K562 (cell line): ENCODE measurements around the gene C12orf60. TPM values are rescaled to one million over a fixed set of nuclear protein-coding genes. Genes with fewer than 3 reads are reported as not detected.

Experiments used
- ATAC-seq: fragments of 200-7000 bp; cut with Tn5 transposase; 3 replicates; pipeline ENCODE4 v1.9.1; 2020; ENCODE audit warnings: moderate library complexity
- BruUV-seq: library from RNA; stranded (reverse); fragments of 400-500 nt; replicated peaks from 2 replicates; lab custom pipeline; 2021; lab: Mats Ljungman, UMichigan
- CTCF ChIA-PET: fragments of 300-600 bp; formaldehyde crosslinking; extraction: SDS; loops from one replicate; lab custom pipeline; 2021; ENCODE audit warnings: low intra/inter-chr PET ratio; lab: Yijun Ruan, JAX
- POLR2A ChIA-PET: fragments of 300-600, 350-650 bp; sonication (Branson Sonifier 250); formaldehyde crosslinking; extraction: SDS; loops from one replicate; lab custom pipeline; 2021; ENCODE audit warnings: antibody characterized with exemption, inconsistent platforms; lab: Yijun Ruan, JAX
- DNase-seq, 4 experiments: peaks; one replicate each; pipeline versions ENCODE4 v3.0.0 to v3.0.0-alpha.2; 2011 to 2018; ENCODE audit warnings: low spot score in 3 of 4, mixed read lengths in 3 of 4; ENCODE audit errors: extremely low read depth in 1 of 4
- FAIRE-seq: peaks from 2 replicates; lab custom pipeline; 2011; peaks lifted over from hg19 to GRCh38; lab: Jason Lieb, UNC
- H2AFZ ChIP-seq: 2 replicates; pipeline ENCODE4 v1.6.0; 2011; ENCODE audit warnings: low read depth, low read length, control low read depth, inconsistent platforms
- H3K27ac ChIP-seq: fragments of 200-600 bp; 3 replicates; pipeline ENCODE4 v1.8.0; 2011; ENCODE audit warnings: low read depth, mild to moderate bottlenecking, control low read depth, inconsistent platforms, low read length, moderate library complexity, mixed read lengths; ENCODE audit errors: extremely low read depth
- H3K27me3 ChIP-seq, 2 experiments: fragments of 300-600 bp in 1 of 2; 2 replicates in 1 of 2; 3 replicates in 1 of 2; pipeline versions ENCODE4 v1.6.0 to v1.8.0; 2011; ENCODE audit warnings: inconsistent platforms in 2 of 2, low read length in 2 of 2, mild to moderate bottlenecking in 1 of 2, mixed read lengths in 1 of 2, moderate library complexity in 1 of 2; ENCODE audit not compliant: control insufficient read depth in 2 of 2, insufficient read depth in 2 of 2
- H3K36me3 ChIP-seq: fragments of 300-600 bp; 3 replicates; pipeline ENCODE4 v1.8.0; 2011; ENCODE audit warnings: mild to moderate bottlenecking, low read length, inconsistent platforms; ENCODE audit not compliant: control insufficient read depth, insufficient read depth
- H3K4me1 ChIP-seq, 2 experiments: fragments of 200-600 bp in 1 of 2; replicated peaks in 1 of 2; 2 replicates in 1 of 2; 3 replicates in 1 of 2; pipeline versions ENCODE4 v1.5.1 to v1.8.0; 2011; ENCODE audit warnings: inconsistent platforms in 2 of 2, low read length in 2 of 2, mild to moderate bottlenecking in 1 of 2, mixed read lengths in 1 of 2, moderate library complexity in 1 of 2; ENCODE audit not compliant: control insufficient read depth in 2 of 2, insufficient read depth in 2 of 2
- H3K4me2 ChIP-seq: 2 replicates; pipeline ENCODE4 v1.6.1; 2011; ENCODE audit warnings: low read length, control low read depth, inconsistent platforms, mixed read lengths; ENCODE audit not compliant: insufficient read depth
- H3K4me3 ChIP-seq: fragments of 200-600 bp; sonication (generic), shearing (Covaris generic); 2 replicates; pipeline ENCODE4 v1.5.1; 2016; ENCODE audit warnings: control low read depth, inconsistent platforms
- H3K79me2 ChIP-seq: fragments of 200-600 bp; 3 replicates; pipeline ENCODE4 v1.8.0; 2011; ENCODE audit warnings: low read length, inconsistent platforms; ENCODE audit not compliant: control insufficient read depth, insufficient read depth
- H3K9ac ChIP-seq, 2 experiments: 2 replicates each; pipeline versions ENCODE4 v1.6.0 to v1.6.1; 2011; ENCODE audit warnings: low read depth in 2 of 2, low read length in 2 of 2, control low read depth in 1 of 2, inconsistent platforms in 1 of 2, mild to moderate bottlenecking in 1 of 2, mixed read lengths in 1 of 2; ENCODE audit not compliant: insufficient read depth in 1 of 2
- H3K9me1 ChIP-seq: one replicate; pipeline ENCODE4 v1.6.0; 2011; ENCODE audit warnings: inconsistent platforms, mild to moderate bottlenecking, low read length, moderate library complexity; ENCODE audit not compliant: control insufficient read depth, insufficient read depth
- H3K9me3 ChIP-seq: replicated peaks from 2 replicates; pipeline ENCODE4 v1.5.1; 2011; ENCODE audit warnings: low read depth, low read length, inconsistent platforms; ENCODE audit not compliant: control insufficient read depth, insufficient read depth
- H4K20me1 ChIP-seq: replicated peaks from 2 replicates; pipeline ENCODE4 v1.6.1; 2011; ENCODE audit warnings: low read length, inconsistent platforms, mixed read lengths; ENCODE audit not compliant: control insufficient read depth, insufficient read depth
- BHLHE40 ChIP-seq: IDR thresholded peaks from 2 replicates; pipeline ENCODE4 v1.6.1; 2011; ENCODE audit warnings: low read length, improper control_type of control experiment
- MEF2D ChIP-seq: conservative IDR thresholded peaks from 2 replicates; pipeline ENCODE4 v1.6.1; 2016; ENCODE audit warnings: low read depth, missing genetic modification characterization, missing compliant biosample characterization
- MYBL2 ChIP-seq, 2 experiments: fragments of 450-650 bp in 1 of 2; sonication (generic) in 1 of 2; formaldehyde crosslinking in 1 of 2; IDR thresholded peaks; 2 replicates each; pipeline versions ENCODE4 v1.6.1 to v1.8.1; 2017 to 2022; ENCODE audit warnings: borderline replicate concordance in 1 of 2, inconsistent platforms in 1 of 2, low read depth in 1 of 2, mild to moderate bottlenecking in 1 of 2, missing genetic modification reagents in 1 of 2, moderate library complexity in 1 of 2
- SRSF1 ChIP-seq: fragments of 200-400 bp; formaldehyde crosslinking; IDR thresholded peaks from 2 replicates; pipeline ENCODE4 v1.6.1; 2017; ENCODE audit warnings: mild to moderate bottlenecking, low read depth, low read length, moderate library complexity
- ZNF224 ChIP-seq: sonication (generic); formaldehyde crosslinking; IDR thresholded peaks from 2 replicates; pipeline ENCODE4 v1.8.0; 2022; ENCODE audit warnings: mild to moderate bottlenecking, missing genetic modification reagents
- ZSCAN29 ChIP-seq: fragments of 450-650 bp; IDR thresholded peaks from 2 replicates; pipeline ENCODE4 v1.6.1; 2017
- WGBS: fragments of 100-300 bp; shearing (Covaris generic); methylation state at CpG from one replicate; pipeline ENCODE4 v1.1.6; 2016; ENCODE audit warnings: low coverage, mixed read lengths; ENCODE audit not compliant: insufficient coverage; ENCODE audit errors: missing lambda C conversion rate; 5-methylcytosine and 5-hydroxymethylcytosine counted together
- in situ Hi-C: fragments of 300-500 bp; cut with MboI; formaldehyde crosslinking; loops from 4 replicates; pipeline ENCODE4 v1.15.0; 2018; ENCODE audit warnings: inconsistent platforms, mixed read lengths
- intact Hi-C: fragments of 100-400 bp; cut with micrococcal nuclease; formaldehyde crosslinking; loops from 2 replicates; pipeline ENCODE4 v1.14.2; 2022
- polyA plus RNA-seq, 8 experiments: library from polyadenylated mRNA; depleted of rRNA in 4 of 8; stranded (reverse) in 5 of 8; unstranded in 3 of 8; fragments of >200 nt; fragmentation: Nextera tagmentation in 2 of 8; fragmentation: Illumina TruSeq in 1 of 8; extraction: Ambion mirVana in 2 of 8; extraction: Trizol in 1 of 8; gene quantifications; 2 replicates each; pipeline versions ENCODE4 v1.2.1 to v1.2.3, GENCODE V29; 2011 to 2014; ENCODE audit warnings: inconsistent platforms in 1 of 8, missing spikeins in 1 of 8
- total RNA-seq, 7 experiments: library from RNA; depleted of rRNA in 6 of 7; stranded (reverse); fragments of >200 nt in 6 of 7; fragmentation: Illumina TruSeq in 2 of 7; extraction: Trizol in 2 of 7; gene quantifications; 2 replicates each; pipeline versions ENCODE4 v1.2.1 to v1.2.3, GENCODE V29; 2011 to 2021; ENCODE audit warnings: low replicate concordance in 1 of 7
- TF ChIP-seq, protein P1 (sequence below): sonication (generic); formaldehyde crosslinking; IDR thresholded peaks from 2 replicates; pipeline ENCODE4 v1.8.0; 2022; ENCODE audit warnings: missing genetic modification reagents, mild to moderate bottlenecking, borderline replicate concordance
- TF ChIP-seq, protein P2 (sequence below): fragments of 450-650 bp; IDR thresholded peaks from 2 replicates; pipeline ENCODE4 v1.7.1; 2018; ENCODE audit warnings: mild to moderate bottlenecking, low read depth; ENCODE audit not compliant: partially characterized antibody
- TF ChIP-seq, protein P3 (sequence below): fragments of 250-450 bp; sonication (Bioruptor Pico); IDR thresholded peaks from 2 replicates; pipeline ENCODE4 v1.8.0; 2021; ENCODE audit warnings: moderate library complexity, mild to moderate bottlenecking, inconsistent platforms

The C12orf60 gene
- total and polyA plus RNA-seq, 9 of the 15 experiments (the other 6 are each of a cell fraction or from before 2014, with no cell fraction given): 0.41 to 4.4 (median 2.5) TPM

DNA sequence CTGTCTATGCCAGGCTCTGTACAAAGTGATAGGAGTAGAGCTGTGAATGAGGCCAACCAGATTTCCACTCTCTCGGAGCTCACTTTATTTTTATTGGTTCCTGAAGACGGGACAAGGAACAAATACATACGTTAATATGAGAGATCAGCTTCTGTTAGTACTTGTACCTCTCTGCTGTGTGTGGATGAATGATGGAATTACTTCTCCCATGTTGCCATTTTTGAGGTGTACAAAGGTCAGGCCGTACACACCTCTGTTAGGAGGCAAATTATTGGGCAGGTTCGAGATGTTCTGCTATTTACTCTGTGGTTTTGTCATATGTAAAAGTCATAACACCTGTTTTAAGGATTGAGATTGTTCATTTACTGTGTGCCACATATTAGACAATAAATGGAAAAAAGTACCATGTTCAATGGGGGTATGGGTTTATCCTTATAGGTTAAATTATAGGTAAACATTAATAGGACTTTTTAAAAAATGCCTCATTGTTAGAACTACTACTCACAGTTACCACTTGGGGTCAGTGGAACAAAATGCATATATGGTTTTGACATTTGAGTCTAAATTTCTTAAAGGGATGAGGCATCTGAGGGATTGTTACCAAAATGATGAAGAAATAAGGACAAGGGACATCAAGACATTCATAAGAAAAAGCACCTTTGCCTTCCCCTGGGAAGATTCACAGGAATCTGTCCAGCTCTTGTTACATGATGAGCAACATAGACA is 27.1 kb upstream of the C12orf60 start (continued):
- TF ChIP-seq, protein P1, sequence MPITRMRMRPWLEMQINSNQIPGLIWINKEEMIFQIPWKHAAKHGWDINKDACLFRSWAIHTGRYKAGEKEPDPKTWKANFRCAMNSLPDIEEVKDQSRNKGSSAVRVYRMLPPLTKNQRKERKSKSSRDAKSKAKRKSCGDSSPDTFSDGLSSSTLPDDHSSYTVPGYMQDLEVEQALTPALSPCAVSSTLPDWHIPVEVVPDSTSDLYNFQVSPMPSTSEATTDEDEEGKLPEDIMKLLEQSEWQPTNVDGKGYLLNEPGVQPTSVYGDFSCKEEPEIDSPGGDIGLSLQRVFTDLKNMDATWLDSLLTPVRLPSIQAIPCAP (CRISPR knock-in tag): no peak
- TF ChIP-seq ZNF224 (CRISPR knock-in tag) (no peak), SRSF1 (no peak)
- TF ChIP-seq, all 486 proteins: peak for 0

DNA sequence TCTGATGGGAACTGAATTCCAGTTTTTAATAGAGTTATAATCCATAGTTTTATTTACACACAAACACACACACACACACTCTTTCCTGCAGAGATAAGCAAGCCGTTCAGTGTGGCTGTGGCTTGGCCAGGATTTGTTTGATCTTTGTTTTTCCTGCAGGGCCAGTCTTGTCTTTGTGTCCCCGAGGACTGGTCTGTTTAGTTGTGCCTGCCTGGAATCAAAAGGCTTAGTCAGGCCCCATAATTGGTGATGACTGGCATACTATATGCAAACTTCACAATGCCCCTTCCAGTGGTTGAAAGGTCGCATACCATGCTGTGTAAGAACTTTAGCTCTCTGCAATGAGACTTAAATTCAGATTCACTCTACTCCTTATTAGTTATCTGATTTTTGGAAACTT is 26.2 kb upstream of the C12orf60 start:
- no peak for ATAC-seq
- no peaks in the 10 kb centered on the region for H4K20me1 ChIP-seq
- H3K4me3 ChIP-seq: no peak overlapping the region
- no peak overlapping the region for H2AFZ ChIP-seq
- no peaks in the 10 kb centered on the region for H3K79me2 ChIP-seq
- ChIA-PET POLR2A (no interaction called here), CTCF (no interaction called here)
- in situ Hi-C loops: no loop called here
- TF ChIP-seq MEF2D (tag) (no peak), MYBL2 (IDR thresholded peaks at IDR 0.05; ENCODE audit: low read depth) (no peak), MYBL2 (CRISPR knock-in tag; IDR thresholded peaks at IDR 0.05; ENCODE audit: borderline replicate concordance) (no peak), ZSCAN29 (no peak), BHLHE40 (no peak)
- TF ChIP-seq, protein P2, sequence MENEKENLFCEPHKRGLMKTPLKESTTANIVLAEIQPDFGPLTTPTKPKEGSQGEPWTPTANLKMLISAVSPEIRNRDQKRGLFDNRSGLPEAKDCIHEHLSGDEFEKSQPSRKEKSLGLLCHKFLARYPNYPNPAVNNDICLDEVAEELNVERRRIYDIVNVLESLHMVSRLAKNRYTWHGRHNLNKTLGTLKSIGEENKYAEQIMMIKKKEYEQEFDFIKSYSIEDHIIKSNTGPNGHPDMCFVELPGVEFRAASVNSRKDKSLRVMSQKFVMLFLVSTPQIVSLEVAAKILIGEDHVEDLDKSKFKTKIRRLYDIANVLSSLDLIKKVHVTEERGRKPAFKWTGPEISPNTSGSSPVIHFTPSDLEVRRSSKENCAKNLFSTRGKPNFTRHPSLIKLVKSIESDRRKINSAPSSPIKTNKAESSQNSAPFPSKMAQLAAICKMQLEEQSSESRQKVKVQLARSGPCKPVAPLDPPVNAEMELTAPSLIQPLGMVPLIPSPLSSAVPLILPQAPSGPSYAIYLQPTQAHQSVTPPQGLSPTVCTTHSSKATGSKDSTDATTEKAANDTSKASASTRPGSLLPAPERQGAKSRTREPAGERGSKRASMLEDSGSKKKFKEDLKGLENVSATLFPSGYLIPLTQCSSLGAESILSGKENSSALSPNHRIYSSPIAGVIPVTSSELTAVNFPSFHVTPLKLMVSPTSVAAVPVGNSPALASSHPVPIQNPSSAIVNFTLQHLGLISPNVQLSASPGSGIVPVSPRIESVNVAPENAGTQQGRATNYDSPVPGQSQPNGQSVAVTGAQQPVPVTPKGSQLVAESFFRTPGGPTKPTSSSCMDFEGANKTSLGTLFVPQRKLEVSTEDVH: no peak
- TF ChIP-seq, protein P3, sequence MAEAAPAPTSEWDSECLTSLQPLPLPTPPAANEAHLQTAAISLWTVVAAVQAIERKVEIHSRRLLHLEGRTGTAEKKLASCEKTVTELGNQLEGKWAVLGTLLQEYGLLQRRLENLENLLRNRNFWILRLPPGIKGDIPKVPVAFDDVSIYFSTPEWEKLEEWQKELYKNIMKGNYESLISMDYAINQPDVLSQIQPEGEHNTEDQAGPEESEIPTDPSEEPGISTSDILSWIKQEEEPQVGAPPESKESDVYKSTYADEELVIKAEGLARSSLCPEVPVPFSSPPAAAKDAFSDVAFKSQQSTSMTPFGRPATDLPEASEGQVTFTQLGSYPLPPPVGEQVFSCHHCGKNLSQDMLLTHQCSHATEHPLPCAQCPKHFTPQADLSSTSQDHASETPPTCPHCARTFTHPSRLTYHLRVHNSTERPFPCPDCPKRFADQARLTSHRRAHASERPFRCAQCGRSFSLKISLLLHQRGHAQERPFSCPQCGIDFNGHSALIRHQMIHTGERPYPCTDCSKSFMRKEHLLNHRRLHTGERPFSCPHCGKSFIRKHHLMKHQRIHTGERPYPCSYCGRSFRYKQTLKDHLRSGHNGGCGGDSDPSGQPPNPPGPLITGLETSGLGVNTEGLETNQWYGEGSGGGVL (CRISPR knock-in tag): no peak
- H3K27ac ChIP-seq: no peak overlapping the region
- no TSS peak for BruUV-seq
- WGBS: 5% methylated on average over 3 of the region's 3 CpGs
- H3K9me3 ChIP-seq: no peaks in the 10 kb centered on the region
- peaks cover 0 to 14% of the 10 kb centered on the region in 2 experiments; a peak in 2 of 5 replicates for H3K27me3 ChIP-seq
- no peaks in the 10 kb centered on the region for H3K9me1 ChIP-seq
- H3K4me2 ChIP-seq: no peak overlapping the region
- FAIRE-seq: no peak
- no peak overlapping the region for H3K9ac ChIP-seq
- intact Hi-C loops: no loop called here
- no peaks in the 10 kb centered on the region for H3K36me3 ChIP-seq
- no peak for DNase-seq
- no peaks in the 10 kb centered on the region; a peak in 1 of 5 replicates for H3K4me1 ChIP-seq
